ENCODE measurements around the gene ANKRD39.

DNA sequence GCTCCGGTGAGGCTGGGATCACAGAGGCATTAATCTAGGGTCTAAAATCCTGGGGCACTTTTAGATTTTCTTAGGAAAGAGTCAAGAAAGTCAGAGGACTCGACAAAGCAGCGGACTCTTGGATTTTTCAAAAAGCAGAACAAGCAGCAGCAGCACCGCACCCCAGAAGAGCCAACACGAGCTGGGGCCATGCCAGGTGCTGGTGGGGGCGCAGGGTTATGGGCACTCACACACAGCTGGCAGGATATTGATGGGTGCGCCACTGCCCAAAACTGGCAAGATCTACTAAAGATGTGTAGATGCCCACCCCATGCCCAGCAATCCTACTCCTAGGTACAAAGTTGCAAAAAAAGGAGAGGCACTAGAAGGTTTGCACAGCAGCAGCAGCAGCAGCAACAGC is 46.0 kb upstream of the ANKRD39 start:
- TF ChIP-seq MAX (IDR thresholded peaks at IDR 0.05), result no peak
- TF ChIP-seq, protein P1, sequence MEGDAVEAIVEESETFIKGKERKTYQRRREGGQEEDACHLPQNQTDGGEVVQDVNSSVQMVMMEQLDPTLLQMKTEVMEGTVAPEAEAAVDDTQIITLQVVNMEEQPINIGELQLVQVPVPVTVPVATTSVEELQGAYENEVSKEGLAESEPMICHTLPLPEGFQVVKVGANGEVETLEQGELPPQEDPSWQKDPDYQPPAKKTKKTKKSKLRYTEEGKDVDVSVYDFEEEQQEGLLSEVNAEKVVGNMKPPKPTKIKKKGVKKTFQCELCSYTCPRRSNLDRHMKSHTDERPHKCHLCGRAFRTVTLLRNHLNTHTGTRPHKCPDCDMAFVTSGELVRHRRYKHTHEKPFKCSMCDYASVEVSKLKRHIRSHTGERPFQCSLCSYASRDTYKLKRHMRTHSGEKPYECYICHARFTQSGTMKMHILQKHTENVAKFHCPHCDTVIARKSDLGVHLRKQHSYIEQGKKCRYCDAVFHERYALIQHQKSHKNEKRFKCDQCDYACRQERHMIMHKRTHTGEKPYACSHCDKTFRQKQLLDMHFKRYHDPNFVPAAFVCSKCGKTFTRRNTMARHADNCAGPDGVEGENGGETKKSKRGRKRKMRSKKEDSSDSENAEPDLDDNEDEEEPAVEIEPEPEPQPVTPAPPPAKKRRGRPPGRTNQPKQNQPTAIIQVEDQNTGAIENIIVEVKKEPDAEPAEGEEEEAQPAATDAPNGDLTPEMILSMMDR (IDR thresholded peaks at IDR 0.05; ENCODE audit: low read depth, low read length, missing input control), result no peak
- TF ChIP-seq SP1 (IDR thresholded peaks at IDR 0.05), result no peak
- TF ChIP-seq TAF1 (conservative IDR thresholded peaks at IDR 0.05), result no peak
